Left renal cortex interstitium (tissue), 4 donors: ENCODE data around the gene SLIT1. TPM values are rescaled to one million over a fixed set of nuclear protein-coding genes. Genes with fewer than 3 reads are reported as not detected.

Source experiments
- DNase-seq, 4 donors: peaks; one replicate each; pipeline ENCODE4 v3.0.0-alpha.2; 2013; ENCODE audit warnings: low read depth in 4 of 4, low spot score in 2 of 4, missing footprints in 1 of 4
- polyA plus RNA-seq, 4 donors: library from polyadenylated mRNA; unstranded; fragments of 120-200 nt; gene quantifications; one replicate each; pipeline ENCODE4 v1.2.1, GENCODE V29; 2013; ENCODE audit not compliant: insufficient read length in 4 of 4

SLIT1 gene
- polyA plus RNA-seq, 4 donors, result 5.8 to 9.7 (median 7.2) TPM

DNA sequence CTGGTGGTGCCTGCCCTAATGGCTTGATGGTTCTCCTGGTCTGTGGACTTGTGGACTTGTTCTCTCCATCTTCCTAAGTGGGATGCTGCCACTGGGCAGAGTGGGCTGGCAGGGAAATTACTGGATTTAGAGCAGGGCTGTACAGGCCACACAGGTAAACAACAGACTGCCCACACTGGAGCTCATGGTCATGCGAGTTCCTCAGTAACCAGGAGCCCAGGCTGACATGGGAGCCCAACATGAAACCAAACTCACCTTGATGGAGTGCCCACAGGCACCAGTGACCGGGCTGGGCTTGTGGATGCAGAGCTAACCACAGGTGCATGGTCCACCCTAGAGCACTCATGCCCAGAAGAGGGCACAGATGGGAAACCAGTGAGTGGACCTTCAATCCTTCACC lies 116.7 kb downstream of the SLIT1 start:
- DNase-seq, result no peak

DNA sequence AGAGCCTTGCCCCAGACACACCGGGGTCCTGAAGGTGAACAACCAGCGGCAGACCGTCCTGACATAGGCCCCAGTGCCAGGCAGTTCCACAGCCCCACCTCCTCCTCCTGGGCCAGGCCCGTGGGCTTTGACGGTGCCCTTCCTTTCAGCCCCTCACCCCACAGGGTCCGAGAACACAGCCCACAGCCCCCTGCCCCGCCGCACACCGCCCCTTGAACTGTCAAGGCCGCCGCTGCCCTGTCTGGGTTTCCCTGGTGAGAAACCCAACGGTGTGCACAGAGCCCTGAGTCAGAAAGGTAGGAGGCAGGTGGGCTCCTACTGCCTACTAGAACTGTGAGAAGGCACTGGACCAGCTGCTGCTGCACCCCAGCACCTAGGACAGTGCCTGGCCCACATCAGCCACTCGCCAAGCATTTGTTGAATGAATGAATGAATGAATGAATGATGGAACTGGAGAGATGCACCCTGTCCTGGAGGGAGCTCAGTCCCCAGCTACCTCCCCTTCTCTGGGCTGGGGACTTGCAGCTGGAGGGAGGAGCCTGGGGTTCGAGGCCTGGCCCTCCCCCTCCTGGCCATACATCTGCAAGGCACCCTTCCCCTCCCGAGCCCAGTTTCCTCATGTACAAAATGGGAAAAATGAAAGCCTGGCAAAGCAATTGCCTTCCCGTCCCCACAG lies 117.9 kb downstream of the SLIT1 start:
- DNase-seq, result no peak

DNA sequence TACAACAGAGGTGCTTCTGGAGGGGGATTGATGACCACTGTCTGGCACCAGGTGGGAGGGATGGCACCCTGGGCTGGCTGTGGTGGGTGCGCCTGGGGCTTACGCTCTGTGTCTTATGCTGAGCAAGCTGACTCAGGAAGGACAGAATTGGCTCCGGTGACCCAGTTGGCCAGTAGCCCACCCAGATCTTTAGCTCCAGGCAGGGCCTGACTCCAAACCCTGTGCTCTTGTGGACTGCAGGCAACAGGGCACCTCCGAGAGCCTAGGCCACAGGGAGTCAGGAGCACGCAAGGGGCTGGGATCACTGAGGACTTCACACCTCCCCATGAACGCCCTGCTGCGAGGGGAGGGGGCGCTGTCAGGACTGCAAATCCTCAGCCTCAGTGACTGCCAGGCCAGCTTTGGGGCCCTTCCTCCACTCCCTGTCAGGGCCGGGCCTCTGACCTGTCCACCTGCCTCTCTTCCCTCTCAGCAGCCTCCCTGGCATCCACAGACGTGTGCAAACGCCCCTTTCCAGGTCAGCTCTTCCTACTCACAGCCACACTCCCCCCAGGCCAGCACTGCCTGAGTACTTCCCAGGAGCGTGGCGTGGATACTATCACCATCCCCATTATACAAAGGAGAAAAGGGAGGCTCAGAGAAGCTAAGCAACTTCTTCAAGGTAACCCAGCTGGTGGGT lies 118.7 kb downstream of the SLIT1 start:
- no peak for DNase-seq

DNA sequence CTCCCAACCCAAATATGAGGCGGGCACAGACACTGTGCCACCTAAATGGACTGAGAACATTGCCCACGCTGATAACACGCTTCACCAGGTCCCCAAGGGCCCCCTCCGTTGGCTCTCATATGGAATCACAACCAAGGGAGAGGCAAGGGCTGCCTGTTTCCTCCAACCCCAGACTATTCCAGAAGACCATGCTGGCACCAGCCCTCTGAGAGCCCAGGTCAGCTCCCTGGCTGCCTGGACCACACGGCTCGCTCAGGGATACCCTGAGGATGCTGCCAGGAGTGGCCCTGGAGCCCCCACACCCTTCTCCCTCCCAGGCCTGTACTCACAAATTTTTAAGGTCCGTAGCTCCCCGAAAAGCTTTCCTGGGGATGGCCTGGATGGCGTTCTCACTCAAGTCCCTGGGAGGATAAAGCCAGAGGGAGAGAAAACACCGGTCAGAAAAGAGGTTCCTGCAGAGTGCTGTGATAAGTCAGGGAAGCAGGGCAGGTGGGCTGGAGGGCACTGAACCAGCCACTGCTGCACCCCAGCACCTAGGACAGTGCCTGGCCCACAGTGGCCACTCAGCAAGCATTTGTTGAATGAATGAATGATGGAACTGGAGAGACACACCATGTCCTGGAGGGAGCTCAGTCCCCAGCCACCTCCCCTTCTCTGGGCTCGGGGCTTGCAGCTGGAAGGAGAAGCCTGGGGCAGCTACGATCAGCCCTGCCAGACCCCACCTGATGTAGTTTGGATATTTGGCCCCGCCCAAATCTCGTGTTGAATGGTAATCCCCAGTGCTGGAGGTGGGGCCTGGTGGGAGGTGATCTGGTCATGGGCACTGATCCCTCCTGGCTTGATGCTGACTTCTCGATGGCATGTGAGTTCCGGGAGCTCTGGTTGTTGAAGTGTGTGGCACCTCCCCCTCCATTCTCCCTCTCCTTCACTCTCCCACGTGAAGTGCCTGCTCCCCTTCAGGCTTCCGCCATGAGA lies 119.8 kb downstream of the SLIT1 start:
- no peak for DNase-seq

DNA sequence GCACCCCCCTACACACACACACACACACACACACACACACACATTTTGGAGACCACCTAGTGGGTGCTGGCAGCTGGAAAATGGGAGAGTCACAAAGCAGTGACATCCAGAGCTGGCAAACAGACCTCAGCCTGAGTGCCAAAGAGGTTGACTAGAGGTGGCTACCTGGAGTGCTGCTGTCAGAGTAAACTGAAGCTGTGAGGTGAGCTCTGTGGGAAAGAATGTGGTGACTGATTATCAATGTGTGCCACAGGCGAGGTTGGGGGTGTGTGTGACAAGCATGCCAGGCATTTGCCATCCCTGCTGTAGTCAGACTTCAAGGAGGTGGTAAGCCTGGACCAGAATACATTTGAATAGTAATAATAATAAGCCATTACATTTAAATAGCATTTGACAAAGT lies 120.6 kb downstream of the SLIT1 start:
- no peak for DNase-seq

DNA sequence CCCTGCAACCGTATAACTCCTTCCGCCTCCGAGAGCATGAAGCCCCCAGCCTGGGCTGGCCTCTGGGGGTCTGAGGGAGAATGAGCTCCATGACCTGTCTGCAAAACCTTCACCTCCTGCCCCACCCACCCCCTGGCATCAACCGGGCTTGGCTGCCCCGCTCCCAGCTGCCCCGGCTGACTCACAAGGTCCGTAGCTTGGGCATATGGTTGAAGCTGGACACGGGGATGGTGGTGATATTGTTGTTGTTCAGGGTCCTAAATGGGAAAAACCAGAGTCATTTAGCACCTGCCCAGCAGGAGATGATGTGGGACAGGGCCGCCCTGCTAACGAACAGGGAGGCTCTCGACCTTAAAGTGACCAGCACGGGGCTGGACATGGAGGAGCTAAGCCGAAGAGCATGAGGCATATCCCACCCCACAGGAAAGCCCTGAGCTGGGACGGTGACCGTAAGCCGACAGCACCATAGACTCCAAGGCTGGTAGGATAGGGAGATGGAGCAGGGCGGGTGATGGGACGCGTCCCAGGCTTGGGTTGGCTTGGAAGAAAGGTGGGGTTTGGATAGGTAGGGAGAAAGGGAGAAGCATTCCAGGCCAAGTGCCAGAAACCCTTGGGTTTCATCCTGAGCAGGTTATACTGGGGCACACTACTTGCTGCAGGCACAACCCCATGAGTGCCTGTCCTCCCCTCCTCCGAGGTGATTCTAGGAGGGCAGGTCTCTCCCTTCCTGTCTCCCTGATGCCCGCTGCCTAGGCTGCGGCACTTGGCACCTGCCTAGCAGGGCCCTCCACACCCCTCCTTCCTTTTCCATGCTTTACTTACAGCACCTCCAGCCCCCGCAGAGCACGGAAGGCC lies 121.5 kb downstream of the SLIT1 start:
- no peak for DNase-seq

DNA sequence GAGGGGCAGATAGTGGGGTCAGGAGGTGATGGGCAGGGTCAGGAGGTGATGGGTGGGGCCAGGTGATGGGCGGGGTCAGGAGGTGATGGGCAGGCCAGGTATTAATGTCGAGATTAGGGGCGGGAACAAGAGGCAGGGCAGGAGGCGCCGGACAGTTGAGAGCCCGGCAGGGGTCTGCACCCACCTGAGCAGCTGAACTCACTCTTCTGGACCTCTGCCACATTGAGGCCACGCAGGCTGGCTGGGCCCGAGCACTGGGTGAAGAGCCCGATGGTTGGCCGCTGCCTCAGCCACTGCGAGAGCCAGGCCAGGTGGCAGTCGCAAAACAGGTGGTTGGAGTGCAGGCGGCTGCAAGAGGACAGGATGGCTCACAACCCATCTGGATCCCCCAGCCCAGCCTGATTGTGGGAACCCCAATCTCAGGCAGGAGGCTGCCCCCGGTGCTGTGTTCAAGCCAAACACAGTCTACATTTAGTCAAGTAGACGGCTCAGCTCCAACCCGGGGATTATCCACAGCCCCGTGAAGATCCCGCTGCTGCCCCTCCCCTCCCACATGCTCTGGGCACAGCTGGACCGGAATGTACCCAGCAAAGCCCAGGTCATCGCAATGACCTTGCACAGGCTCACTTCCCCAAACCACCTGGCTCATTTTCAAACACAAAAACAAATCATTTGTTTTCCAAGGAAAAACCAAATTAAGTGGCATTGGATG lies 122.3 kb downstream of the SLIT1 start:
- no peak for DNase-seq

DNA sequence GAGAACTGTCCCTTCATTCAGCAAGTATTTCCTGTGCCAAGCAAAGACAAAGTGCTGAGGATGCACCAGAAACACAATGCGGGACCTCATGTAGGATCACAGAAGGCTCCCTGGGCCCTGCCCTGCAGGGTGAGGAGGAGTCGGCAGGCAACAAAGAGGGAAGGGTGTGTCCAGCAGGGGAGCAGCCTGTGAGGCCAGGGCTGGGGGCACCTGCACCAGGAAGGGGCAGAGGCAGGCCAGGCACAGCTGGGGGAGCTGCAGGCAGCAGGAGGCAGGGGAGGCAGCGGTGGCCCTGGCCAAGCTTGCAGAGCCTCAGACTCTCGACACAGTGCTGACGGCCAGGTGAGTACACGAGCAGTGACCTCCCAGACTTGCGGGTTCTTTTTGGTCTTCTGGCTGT lies 123.3 kb downstream of the SLIT1 start:
- DNase-seq, result no peak

DNA sequence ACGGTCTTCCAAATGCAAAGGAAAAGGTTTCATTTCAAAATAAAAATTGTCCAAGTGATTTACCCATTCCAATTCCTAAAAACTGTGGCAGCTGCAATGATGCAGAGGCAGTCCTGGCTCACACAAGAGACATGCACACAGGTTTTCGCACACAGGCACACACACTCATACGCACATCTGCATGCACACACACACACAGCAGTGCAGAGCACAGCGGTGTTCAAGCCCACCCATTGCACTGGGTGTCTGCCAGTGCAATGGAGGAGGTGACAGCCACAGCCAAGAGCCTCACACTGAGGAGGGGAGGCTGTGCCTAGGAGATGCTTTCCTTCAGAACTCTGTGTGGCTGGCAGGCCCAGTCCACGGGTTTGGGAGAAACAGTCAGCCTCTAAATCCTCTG lies 123.7 kb downstream of the SLIT1 start:
- no peak for DNase-seq

DNA sequence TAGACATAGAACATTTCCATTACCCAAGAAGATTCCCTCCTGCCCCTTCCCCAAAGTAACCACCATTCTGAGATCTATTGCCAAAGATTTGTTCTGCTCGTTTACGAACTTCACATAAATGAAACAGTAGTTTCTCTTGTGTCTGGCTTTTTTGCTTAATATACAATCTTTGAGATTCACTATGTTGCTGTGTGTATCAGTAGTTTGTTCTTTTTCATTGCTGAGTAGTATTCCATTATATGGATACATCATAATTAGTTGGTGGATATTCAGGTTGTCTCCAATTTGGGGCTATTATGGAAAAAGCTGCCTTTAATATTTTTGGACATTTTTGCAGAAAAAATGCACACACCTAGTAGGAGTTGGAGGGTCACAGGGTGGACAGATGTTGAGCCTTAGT lies 124.3 kb downstream of the SLIT1 start:
- DNase-seq, result no peak

DNA sequence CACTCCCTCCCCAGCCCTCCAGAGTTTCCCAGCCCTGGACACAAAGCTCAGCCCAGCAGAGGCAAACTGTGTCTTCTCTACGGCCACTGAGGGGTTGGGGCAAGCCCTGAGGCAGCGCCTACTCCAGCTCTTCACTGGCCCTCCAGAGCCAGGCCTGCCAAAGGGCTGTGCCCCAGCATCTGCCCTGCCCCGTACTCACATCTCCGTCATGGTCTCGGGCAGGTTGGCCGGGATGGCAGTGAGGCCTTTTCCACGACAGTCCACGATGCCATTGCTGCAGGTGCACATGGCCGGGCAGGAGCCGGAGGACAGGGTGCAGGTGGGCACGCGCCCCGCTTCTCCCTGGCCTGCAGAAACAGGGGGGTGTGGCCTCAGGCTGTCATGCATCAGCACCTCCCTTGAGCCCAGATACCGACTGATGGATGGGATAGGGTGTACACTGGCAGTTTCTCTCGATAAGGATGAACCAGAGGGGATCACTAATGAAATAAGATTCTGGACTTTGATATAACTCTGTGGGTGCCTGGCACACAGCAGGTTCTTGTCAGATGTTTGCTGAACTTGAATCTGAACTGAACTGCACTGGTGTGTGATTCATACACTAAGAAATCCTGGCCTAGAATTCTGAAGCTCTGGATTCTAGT lies 125.2 kb downstream of the SLIT1 start:
- no peak for DNase-seq

DNA sequence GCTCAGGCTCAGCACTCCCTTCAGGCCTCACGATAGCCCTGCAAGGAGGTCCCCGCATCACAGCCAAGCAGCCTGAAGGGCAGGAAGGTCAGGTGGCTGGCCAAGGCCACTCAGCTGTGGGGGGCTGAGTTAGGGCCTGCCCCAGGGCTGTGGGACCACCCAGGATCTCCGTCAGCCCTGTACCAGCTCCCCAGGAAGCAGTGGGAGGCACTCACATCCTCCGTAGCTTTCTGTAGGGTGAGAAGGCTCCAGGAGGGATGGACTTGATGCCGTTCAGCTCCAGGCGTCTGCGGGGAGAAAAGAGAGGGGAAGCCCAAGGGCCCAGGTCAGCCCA lies 125.9 kb downstream of the SLIT1 start:
- no peak for DNase-seq

DNA sequence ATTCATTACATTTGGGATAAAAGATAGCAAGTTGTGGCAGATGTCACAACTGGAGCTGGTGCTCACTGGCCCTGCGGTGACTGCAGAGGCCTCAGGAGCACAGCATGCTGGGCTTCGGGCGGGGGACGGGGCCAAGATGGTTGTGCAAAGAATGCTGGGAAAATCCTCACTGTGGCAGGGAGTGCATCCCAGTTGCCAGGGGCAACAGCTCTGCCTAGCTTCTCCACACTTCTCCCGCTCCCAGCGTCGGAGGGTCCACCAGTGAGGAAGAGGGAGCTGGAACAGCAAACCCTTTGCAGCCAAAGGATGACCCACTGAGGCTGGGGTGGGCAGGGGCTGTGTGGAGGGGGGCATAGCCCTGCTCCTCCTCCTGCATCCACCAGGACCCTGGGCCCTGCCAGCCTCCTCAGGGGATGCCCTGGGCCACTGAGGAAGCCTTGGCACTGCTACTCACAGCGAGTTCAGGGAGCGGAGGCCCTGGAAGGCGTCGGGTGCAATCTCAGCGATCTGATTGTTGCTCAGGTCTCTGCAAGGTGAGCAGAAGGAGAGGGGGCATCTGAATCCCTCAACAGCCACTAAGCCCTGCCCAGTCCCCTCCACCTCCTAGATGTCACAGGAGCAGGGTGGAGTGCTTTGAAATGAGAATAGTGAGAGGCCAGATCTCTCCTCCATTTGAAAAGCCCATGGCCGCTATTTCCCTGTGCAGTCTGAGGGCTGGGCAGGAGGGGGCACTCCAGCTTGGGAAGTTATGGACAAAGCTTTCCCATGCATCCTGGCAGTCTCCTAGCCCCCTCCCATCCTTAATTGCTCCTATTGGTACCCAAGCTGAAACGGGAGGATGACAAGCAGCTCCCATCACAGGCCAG lies 126.5 kb downstream of the SLIT1 start:
- DNase-seq, result no peak

DNA sequence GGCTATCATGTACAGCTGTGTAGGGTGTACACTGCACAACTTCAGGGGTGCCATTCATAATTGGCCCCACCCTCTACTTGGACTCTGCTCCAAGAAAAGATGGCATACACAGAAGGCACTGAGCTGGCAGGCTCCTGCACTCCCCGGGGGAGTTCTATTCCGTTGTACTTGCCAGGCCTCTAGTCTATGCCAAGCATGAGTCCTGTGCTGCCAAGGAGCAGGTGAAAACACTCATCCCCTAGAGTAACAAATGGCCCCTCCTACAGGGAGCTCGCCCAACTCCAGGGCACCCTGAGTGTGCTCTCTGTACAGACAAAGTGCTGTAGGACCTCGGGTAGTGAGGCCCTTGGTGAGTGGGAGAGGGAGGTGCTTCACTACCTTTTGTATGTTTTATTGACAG lies 127.2 kb downstream of the SLIT1 start:
- no peak for DNase-seq

DNA sequence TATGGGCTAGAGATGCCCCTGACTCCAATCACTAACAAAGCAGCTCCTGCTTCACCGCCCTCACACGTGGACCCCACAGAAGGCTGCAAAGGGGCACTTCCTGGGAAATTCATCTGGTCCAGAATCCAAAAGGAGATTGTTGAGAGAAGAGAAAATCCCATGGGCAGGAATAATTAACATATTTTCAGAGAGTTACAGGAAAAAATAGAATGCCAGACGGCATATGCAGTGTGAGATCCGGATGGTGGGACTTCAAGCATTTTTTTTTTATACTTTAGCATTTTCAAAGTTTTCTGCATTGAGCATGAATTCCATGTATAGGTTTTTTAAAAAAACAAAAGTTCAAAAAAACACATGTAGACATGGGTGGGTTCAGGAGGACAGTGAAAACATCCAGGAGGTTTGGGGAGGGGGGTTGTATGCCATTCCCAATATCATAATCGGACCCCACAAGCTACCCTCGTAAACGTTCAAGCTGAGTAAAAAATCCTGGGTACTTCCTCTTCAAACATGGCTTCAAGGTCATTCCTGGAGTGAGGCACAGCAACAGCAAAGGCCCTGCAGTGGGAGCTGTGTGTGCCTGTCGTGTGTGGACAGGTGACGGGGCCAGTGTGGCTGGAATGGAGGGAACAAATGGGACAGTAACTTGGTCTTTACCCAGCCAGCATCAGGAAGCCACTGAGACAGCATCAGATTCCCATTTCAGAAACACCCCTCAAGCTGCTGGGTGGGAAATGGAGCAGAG lies 128.1 kb downstream of the SLIT1 start:
- DNase-seq, result no peak

DNA sequence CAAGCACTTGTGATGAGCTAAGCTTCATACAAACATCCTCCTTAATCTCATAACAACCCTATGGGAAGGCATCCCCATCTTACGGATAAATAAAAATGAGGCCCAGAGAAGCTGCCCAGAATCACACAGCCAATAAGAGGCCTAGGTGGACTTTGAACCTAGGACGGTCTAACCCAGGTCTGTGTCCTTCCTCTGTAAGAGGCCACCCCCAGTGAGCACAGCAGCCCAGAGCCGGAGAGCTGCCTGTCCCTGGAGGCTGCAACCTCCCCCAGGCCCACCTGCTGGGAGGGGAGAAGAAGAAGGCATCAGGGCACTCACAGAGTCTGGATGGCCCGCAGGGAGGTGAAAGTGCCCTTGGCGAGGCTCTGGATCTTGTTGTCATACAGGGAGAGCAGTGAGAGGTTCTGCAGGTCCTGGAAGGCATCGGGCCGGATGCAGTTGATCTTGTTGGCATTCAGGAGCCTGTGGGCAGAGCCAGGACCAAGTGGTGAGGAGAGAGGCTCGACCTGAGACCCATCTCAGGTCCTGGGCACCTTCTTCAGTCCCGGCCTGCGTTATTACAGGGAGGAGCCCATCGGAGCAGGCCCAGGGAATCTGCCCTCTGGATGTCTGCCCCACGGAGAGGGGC lies 129.6 kb downstream of the SLIT1 start:
- no peak for DNase-seq

DNA sequence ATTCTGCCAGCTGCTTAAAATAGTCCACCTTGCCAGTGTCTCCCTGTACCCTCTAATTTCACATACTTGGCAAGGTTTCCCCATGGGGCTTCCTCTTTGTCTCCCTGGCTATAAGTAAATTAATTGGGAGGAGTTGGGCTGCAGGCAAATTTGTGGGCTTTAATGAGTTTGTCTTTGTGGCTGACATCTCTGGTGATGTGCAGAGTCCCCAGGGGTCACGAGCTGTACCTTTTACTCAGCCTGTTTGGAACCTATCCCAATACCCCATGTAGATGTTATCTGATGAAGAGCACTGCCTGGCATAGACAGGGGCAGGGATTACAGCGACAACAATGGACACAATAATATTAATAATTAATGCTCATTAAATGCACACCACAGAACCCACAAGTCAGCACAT lies 132.5 kb downstream of the SLIT1 start:
- DNase-seq, result no peak
